ENCODE results near the gene GDPD4.

GDPD4 gene

DNA sequence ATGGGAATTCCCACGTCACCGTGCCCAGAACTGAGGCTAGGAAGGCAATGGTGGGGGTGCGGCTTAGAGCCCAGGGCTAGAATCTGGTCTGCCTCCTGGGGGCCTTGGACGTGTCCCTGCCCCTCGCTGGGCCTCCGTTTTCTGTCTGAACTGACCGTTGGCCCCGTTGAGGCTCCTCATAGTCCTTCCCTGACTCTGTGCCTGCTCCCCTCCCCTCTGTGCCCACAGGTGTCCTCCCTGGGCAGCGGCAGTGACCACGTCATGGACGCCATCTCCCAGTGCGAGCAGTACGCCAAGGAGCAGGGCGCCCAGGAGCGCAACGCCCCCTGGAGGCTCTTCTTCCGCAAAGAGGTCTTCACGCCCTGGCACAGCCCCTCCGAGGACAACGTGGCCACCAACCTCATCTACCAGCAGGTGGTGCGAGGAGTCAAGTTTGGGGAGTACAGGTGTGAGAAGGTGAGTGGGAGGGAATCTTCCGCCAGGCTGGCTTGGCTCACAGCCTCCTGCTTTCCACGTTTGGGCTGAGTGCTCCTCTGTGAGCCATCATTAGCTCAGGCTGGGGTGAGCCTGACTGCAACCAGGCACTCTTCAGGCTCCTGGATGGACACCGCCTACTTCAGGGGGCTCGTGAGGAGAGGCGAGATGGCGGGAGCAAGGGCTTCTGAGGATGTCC is 109.5 kb downstream of the GDPD4 start:
- no peaks in the 10 kb centered on the region for H3K4me1 ChIP-seq (ENCODE audit: insufficient read depth, low read length)
- no peaks in the 10 kb centered on the region for H3K27me3 ChIP-seq (ENCODE audit: control insufficient read depth in 1 of 2, insufficient read depth in 2 of 2, low read length in 2 of 2)
- no peak overlapping the region for H3K27ac ChIP-seq (ENCODE audit: low read depth, low read length)
- no peaks in the 10 kb centered on the region for H3K9me3 ChIP-seq (ENCODE audit: low read length)
- no peaks in the 10 kb centered on the region for H3K36me3 ChIP-seq (ENCODE audit: insufficient read depth, low read length)
- no peak overlapping the region for H3K9ac ChIP-seq (ENCODE audit: low read length)
- no peak overlapping the region for H3K4me3 ChIP-seq (ENCODE audit: low read depth in 1 of 2, low read length in 2 of 2)

DNA sequence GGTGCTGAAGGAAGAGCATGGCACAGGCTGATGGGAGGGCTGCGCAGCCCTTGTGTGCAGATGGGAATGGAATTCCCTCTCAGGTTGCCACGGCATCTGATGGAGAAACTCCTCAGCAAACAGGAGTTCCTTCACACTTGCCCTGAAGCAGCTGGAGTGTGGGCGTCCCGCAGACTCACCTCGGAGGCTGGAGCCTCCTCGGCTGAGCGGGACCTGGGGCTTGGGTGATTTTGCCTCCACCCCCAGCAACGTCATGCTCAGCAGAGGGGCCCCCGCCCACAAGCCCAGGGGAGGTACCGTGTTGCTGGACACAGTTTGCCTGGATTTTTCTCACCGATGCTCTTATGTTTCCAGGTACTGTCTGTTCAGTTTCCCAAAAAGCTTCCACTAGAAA is 110.1 kb downstream of the GDPD4 start:
- no peak overlapping the region for H3K27ac ChIP-seq (ENCODE audit: low read depth, low read length)
- no peaks in the 10 kb centered on the region for H3K27me3 ChIP-seq (ENCODE audit: control insufficient read depth in 1 of 2, insufficient read depth in 2 of 2, low read length in 2 of 2)
- H3K4me1 ChIP-seq (ENCODE audit: insufficient read depth, low read length): no peaks in the 10 kb centered on the region
- no peaks in the 10 kb centered on the region for H3K9me3 ChIP-seq (ENCODE audit: low read length)
- H3K9ac ChIP-seq (ENCODE audit: low read length): no peak overlapping the region
- H3K4me3 ChIP-seq (ENCODE audit: low read depth in 1 of 2, low read length in 2 of 2): no peak overlapping the region
- H3K36me3 ChIP-seq (ENCODE audit: insufficient read depth, low read length): no peaks in the 10 kb centered on the region

DNA sequence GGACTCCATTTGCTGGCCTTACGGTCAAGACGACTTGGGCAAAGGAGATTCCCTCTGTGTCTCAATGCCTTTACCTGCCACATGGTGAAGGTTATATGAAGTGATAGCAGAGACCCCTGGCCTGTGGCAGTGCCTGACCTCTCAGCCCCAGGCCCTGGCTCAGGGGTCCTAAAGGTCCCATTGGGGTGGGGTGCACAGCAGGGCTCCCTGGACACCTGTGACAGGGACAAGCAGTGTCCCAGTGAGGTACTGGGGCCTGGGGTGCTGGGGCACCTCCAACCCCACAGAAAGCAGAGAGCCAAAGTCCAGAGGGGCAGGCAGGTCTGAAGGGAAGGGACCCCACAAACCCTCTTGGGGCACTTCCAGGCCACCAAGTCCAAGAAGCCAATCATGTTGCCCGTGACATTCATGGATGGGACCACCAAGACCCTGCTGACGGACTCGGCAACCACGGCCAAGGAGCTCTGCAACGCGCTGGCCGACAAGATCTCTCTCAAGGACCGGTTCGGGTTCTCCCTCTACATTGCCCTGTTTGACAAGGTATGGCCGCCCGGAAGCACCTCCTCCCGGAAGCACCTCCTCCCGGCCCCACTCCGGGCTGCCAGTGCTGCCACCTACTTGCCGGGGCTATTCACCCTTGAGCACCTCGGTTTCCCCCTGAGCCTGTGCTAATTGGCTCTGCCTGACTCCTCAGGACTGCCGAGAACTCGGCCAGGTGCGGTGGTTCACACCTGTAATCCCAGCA is 111.0 kb downstream of the GDPD4 start:
- Histone ChIP-seq H3K4me1 (ENCODE audit: insufficient read depth, low read length) (no peaks in the 10 kb centered on the region), H3K9me3 (ENCODE audit: low read length) (no peaks in the 10 kb centered on the region), H3K9ac (ENCODE audit: low read length) (no peak overlapping the region), H3K27me3 (ENCODE audit: control insufficient read depth in 1 of 2, insufficient read depth in 2 of 2, low read length in 2 of 2) (no peaks in the 10 kb centered on the region), H3K36me3 (ENCODE audit: insufficient read depth, low read length) (no peaks in the 10 kb centered on the region), H3K27ac (ENCODE audit: low read depth, low read length) (no peak overlapping the region), H3K4me3 (ENCODE audit: low read depth in 1 of 2, low read length in 2 of 2) (no peak overlapping the region)

DNA sequence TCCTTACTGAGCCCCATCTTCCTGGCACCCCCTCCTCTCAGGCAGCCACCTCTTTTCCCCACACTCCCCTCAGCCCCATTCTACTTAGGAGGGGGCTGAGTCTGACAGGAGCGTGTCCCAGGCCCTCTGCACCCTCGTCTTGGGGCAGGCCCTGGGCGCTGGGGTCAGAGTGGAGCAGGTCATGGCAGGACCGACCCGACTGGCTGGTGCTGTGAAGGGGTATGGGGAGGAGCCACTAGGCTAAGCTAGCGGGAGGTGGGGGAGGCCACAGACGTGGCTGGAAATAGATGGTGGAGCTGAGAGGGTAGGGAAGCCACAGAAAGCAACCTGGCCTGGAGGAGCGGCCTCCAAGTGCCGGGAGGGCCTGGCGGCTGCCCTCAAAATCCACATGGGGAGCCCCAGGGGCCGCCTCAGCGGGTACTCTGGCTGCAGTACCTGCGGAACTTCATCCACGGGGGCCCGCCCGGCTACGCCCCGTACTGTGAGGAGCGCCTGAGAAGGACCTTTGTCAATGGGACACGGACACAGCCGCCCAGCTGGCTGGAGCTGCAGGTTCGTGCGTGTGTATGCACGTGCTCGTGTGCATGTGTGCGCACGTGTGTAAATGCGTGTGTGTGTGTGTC is 111.8 kb downstream of the GDPD4 start:
- no peaks in the 10 kb centered on the region for H3K4me1 ChIP-seq (ENCODE audit: insufficient read depth, low read length)
- H3K36me3 ChIP-seq (ENCODE audit: insufficient read depth, low read length): no peaks in the 10 kb centered on the region
- H3K27me3 ChIP-seq (ENCODE audit: control insufficient read depth in 1 of 2, insufficient read depth in 2 of 2, low read length in 2 of 2): no peaks in the 10 kb centered on the region
- H3K27ac ChIP-seq (ENCODE audit: low read depth, low read length): no peak overlapping the region
- no peak overlapping the region for H3K4me3 ChIP-seq (ENCODE audit: low read depth in 1 of 2, low read length in 2 of 2)
- H3K9ac ChIP-seq (ENCODE audit: low read length): no peak overlapping the region
- no peaks in the 10 kb centered on the region for H3K9me3 ChIP-seq (ENCODE audit: low read length)

DNA sequence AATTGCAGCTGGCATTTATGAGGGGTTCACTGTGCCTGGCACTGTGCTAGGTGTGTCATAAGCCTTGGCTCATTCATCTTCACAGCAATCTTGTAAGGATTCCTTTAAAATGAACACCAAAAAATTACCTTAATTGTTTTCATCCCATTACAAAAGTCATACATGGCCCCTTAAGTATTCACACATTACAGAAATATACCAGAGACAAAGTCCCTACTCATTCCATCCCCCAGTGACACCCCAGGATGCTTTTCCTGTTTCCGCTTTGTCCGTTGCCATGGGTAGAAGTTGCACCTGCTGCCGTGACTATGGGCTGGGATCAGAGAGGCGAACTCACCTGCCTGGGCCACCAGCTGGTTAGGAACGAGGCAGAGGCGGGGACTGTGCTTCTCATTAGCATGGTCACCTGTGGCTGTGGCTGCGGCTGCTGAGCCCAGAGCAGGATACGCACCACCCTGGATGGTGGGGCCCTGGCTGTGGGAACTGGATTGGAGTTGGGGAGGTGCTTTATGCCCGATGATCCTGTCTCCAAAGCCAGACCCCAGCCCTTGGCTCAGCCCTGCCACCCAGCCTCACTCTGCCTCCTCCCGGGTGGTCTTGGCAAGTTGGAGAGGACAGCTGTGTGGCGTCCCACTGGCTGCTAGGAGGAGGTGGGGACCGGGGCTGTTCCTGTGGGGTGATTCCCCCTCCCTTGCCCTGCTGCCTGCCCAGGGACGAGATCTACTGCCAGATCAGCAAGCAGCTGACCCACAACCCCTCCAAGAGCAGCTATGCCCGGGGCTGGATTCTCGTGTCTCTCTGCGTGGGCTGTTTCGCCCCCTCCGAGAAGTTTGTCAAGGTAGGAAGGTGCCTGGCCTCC is 112.6 kb downstream of the GDPD4 start:
- Histone ChIP-seq H3K4me3 (ENCODE audit: low read depth in 1 of 2, low read length in 2 of 2) (no peak overlapping the region), H3K9me3 (ENCODE audit: low read length) (no peaks in the 10 kb centered on the region), H3K9ac (ENCODE audit: low read length) (no peak overlapping the region), H3K4me1 (ENCODE audit: insufficient read depth, low read length) (no peaks in the 10 kb centered on the region), H3K36me3 (ENCODE audit: insufficient read depth, low read length) (no peaks in the 10 kb centered on the region), H3K27ac (ENCODE audit: low read depth, low read length) (no peak overlapping the region), H3K27me3 (ENCODE audit: control insufficient read depth in 1 of 2, insufficient read depth in 2 of 2, low read length in 2 of 2) (no peaks in the 10 kb centered on the region)

DNA sequence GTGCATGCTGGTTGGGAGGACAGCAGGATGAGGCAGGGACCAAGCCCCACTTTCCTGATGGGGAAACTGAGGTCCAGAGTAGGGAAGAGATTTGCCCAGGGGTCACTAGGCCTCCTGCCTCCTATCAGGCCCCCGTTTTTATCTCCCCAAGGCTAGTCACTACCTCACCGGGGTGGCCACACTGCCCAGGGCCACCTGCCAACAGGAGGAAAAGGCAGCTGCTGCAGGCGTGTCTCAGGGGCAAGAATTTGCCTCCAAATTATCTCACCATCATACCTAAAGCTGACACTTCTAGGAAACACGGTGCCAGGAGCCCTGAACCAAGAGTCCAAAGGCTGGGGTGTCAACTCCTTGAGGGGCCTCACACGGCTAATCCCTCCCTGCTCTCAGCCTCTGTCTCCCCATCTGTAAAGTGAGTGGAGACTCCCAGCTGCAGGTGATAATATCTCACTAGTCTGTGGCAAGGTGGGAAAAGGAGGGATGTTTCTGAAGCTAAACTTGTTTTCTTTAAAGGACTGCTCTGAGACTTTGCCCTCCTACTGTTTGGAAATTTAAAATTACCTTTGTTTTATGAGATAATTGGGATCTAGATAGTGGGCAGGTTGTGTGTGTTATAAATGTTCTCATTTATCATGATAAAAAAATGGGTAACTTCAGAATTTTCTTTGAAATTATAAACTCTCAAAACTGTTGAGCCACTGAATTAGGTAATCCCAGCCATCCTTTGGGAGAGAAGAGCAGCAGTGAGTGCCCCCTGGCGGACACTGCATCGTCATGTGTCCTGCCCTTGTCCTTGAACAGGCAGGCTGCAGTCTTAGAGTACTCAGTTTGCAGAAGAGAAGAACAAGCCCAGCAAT is 113.5 kb downstream of the GDPD4 start:
- H3K9ac ChIP-seq (ENCODE audit: low read length): no peak overlapping the region
- no peaks in the 10 kb centered on the region for H3K27me3 ChIP-seq (ENCODE audit: control insufficient read depth in 1 of 2, insufficient read depth in 2 of 2, low read length in 2 of 2)
- H3K4me3 ChIP-seq (ENCODE audit: low read depth in 1 of 2, low read length in 2 of 2): no peak overlapping the region
- no peaks in the 10 kb centered on the region for H3K4me1 ChIP-seq (ENCODE audit: insufficient read depth, low read length)
- no peaks in the 10 kb centered on the region for H3K9me3 ChIP-seq (ENCODE audit: low read length)
- H3K27ac ChIP-seq (ENCODE audit: low read depth, low read length): no peak overlapping the region
- no peaks in the 10 kb centered on the region for H3K36me3 ChIP-seq (ENCODE audit: insufficient read depth, low read length)

DNA sequence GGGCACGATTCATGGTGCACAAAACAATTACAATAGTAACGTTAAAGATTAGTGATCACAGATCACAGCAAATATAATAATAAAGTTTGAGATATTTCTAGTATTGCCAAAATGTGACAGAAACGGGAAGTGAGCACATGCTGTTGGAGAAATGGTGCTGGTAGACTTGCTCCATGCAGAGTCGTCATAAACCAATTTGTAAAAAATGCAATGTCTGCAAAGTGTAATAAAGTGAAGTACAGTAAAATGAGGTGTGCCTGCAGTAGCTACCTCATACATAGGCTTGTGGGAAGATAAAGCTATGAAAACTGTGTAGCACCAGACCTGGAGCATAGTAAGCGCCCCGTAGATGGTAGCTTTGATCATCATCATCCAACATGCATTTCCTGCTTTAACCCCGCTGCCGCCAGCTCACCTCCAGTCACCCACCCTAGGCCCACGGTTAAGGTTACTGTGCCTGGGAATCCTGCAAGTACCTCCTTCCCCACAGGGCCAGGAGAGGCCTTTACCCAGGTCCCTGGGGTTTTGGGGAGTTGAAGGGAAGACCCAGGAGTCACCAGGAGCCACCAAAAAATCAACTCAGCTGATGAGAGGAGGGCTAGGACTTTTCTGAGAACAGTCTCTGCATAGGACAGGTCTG is 114.3 kb downstream of the GDPD4 start:
- Histone ChIP-seq H3K4me3 (ENCODE audit: low read depth in 1 of 2, low read length in 2 of 2) (no peak overlapping the region), H3K9ac (ENCODE audit: low read length) (no peak overlapping the region), H3K4me1 (ENCODE audit: insufficient read depth, low read length) (no peaks in the 10 kb centered on the region), H3K27ac (ENCODE audit: low read depth, low read length) (no peak overlapping the region), H3K36me3 (ENCODE audit: insufficient read depth, low read length) (no peaks in the 10 kb centered on the region), H3K27me3 (ENCODE audit: control insufficient read depth in 1 of 2, insufficient read depth in 2 of 2, low read length in 2 of 2) (no peaks in the 10 kb centered on the region), H3K9me3 (ENCODE audit: low read length) (no peaks in the 10 kb centered on the region)

DNA sequence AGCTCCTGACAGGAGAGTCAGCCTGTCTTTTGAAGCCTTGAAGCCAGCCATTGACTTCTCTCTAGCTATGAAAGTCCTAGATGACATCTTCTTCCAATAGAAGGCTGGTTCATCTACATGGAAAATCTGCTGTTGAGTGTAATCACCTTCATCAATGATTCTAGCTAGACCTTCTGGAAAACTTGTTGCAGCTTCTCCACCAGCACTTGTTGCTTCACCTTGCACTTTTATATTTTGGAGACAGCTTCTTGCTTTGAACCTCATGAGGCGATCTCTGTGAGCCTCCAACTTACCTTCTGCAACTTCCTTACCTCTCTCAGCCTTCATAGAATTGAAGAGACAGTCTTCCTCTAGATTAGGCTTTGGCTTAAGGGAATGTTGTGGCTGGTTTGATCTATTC is 115.2 kb downstream of the GDPD4 start:
- no peaks in the 10 kb centered on the region for H3K27me3 ChIP-seq (ENCODE audit: control insufficient read depth in 1 of 2, insufficient read depth in 2 of 2, low read length in 2 of 2)
- no peaks in the 10 kb centered on the region for H3K4me1 ChIP-seq (ENCODE audit: insufficient read depth, low read length)
- no peak overlapping the region for H3K9ac ChIP-seq (ENCODE audit: low read length)
- H3K4me3 ChIP-seq (ENCODE audit: low read depth in 1 of 2, low read length in 2 of 2): no peak overlapping the region
- no peak overlapping the region for H3K27ac ChIP-seq (ENCODE audit: low read depth, low read length)
- no peaks in the 10 kb centered on the region for H3K9me3 ChIP-seq (ENCODE audit: low read length)
- H3K36me3 ChIP-seq (ENCODE audit: insufficient read depth, low read length): no peaks in the 10 kb centered on the region

DNA sequence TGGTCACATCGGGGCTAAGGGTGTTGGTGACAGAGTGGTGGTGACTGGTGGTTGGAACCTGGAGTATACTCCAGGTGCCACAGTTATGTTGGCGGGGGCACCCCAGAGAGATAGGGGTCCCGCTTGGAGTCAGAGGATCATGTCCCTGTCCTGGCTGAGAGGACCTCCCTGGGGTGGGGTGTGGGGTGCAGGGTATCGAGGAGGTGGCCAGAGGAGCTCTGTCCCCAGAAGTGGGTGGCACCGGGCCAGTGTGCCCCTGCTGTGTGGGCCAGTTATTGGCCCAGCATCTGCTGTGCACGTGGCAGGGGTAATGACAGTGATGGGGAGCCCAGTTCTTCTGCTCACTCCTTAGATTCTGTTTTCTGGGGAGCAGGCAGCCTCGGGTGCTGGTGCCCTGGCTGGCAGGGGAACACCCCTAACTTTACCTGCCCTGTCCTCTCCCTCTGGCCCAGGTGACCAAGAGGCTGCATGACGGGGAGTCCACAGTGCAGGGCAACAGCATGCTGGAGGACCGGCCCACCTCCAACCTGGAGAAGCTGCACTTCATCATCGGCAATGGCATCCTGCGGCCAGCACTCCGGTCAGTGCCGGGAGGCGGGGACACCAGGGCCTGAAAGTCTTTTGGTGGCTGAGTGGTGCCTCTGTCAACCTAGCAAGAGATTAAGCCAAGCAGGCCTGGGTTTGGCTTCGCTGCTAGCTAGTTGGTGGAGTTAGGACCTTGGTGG is 117.2 kb downstream of the GDPD4 start:
- H3K27me3 ChIP-seq (ENCODE audit: control insufficient read depth in 1 of 2, insufficient read depth in 2 of 2, low read length in 2 of 2): no peaks in the 10 kb centered on the region
- H3K9ac ChIP-seq (ENCODE audit: low read length): no peak overlapping the region
- no peaks in the 10 kb centered on the region for H3K9me3 ChIP-seq (ENCODE audit: low read length)
- no peak overlapping the region for H3K27ac ChIP-seq (ENCODE audit: low read depth, low read length)
- no peak overlapping the region for H3K4me3 ChIP-seq (ENCODE audit: low read depth in 1 of 2, low read length in 2 of 2)
- H3K36me3 ChIP-seq (ENCODE audit: insufficient read depth, low read length): no peaks in the 10 kb centered on the region
- no peaks in the 10 kb centered on the region for H3K4me1 ChIP-seq (ENCODE audit: insufficient read depth, low read length)

DNA sequence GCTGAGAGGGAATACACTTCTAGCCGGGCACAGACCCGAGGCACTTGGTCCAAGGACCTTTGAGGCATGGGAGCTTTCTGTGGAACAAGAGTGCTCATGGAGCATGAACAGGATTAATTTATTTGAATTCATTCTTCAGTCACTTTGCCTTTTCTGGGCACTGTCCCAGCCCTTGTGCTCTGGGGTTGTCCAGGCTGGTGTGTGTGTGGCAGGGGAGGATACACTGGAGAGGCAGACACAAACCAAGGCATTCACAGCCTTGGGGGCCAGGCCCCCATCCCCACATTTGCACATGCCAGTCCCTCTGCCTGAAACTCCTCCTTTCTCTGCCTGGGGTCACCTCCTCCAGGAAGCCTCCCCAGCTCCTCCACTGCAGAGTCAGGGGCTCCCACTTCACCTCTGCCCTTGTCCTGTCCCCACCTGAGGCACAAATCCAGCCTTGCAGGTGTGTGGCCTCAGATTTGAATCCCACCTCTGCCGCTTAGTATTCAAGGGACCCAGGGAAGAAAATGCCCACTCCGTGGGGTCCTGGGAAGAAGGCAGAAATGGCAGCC is 118.0 kb downstream of the GDPD4 start:
- Histone ChIP-seq H3K36me3 (ENCODE audit: insufficient read depth, low read length) (no peaks in the 10 kb centered on the region), H3K4me3 (ENCODE audit: low read depth in 1 of 2, low read length in 2 of 2) (no peak overlapping the region), H3K9me3 (ENCODE audit: low read length) (no peaks in the 10 kb centered on the region), H3K27ac (ENCODE audit: low read depth, low read length) (no peak overlapping the region), H3K9ac (ENCODE audit: low read length) (no peak overlapping the region), H3K27me3 (ENCODE audit: control insufficient read depth in 1 of 2, insufficient read depth in 2 of 2, low read length in 2 of 2) (no peaks in the 10 kb centered on the region), H3K4me1 (ENCODE audit: insufficient read depth, low read length) (no peaks in the 10 kb centered on the region)

Data from muscle layer of colon (tissue), 2 donors.